ENCODE measurements around the gene ARHGDIB.

GRCh38 chr12:14919455-14919854, 41.9 kb downstream of the ARHGDIB start:
- TF ChIP-seq GABPA (IDR thresholded peaks at IDR 0.05; ENCODE audit: low read depth) (no peak), CTCF (IDR thresholded peaks at IDR 0.05; ENCODE audit: insufficient read depth, low read length) (no peak), POLR2AphosphoS5 (IDR thresholded peaks at IDR 0.05; ENCODE audit: low read depth) (no peak)
